ENCODE data around the gene RHOT2. TPM values are rescaled to one million over a fixed set of nuclear protein-coding genes. Genes with fewer than 3 reads are reported as not detected.

Gene RHOT2
- total and polyA plus RNA-seq, 9 of the 15 experiments (the other 6 are each of a cell fraction or from before 2014, with no cell fraction given) = 5.0 to 373 (median 112) TPM

DNA sequence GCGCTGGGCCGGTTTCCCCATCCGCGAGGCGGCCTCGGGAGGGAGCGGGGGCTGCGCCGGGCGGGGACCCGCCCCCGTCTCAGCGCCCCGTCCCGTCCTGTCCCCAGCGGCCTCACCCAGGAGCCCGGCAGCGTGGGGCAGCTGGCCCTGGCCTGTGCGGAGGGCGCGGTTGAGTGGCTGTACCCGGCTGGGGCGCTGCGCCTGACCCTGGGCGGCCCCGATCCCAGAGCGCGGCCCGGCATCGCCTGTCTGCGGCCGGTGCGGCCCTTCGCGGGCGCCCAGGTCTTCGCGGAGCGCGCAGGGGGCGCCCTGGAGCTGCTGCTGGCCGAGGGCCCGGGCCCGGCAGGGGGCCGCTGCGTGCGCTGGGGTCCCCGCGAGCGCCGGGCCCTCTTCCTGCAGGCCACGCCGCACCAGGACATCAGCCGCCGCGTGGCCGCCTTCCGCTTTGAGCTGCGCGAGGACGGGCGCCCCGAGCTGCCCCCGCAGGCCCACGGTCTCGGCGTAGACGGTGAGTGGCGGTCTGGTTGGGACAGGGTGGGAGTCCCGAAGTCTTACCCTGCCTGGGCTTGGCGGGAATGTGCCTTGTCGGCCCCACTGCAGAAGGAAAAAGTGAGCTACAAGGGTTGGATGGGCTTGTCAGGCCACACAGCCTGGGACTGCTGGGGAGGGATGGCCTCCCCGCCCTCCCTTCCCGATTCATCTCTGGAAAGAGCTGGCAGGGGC is 47.7 kb downstream of the RHOT2 start (continued):
- no peak for TF ChIP-seq ZMIZ1 (IDR thresholded peaks at IDR 0.05; ENCODE audit: low read depth in 2 of 2, low read length in 2 of 2)
- no peak for TF ChIP-seq CREB1 (IDR thresholded peaks at IDR 0.05)
- TF ChIP-seq CREB1 (CRISPR knock-in tag; IDR thresholded peaks at IDR 0.05) = 0 out of 2 replicates have a peak, but pooled peaks have one; percentile 27
- no peak for TF ChIP-seq ZNF280B (CRISPR knock-in tag; IDR thresholded peaks at IDR 0.05)
- no peak for TF ChIP-seq SMARCC2 (IDR thresholded peaks at IDR 0.05; ENCODE audit: low read depth)
- TF ChIP-seq SRF (CRISPR knock-in tag; IDR thresholded peaks at IDR 0.05) = no peak
- no peak for TF ChIP-seq SREBF1 (IDR thresholded peaks at IDR 0.05; ENCODE audit: borderline replicate concordance, low read depth, low read length)
- TF ChIP-seq ZNF41 (CRISPR knock-in tag; conservative IDR thresholded peaks at IDR 0.05) = no peak
- no peak for TF ChIP-seq ZNF431 (CRISPR knock-in tag; IDR thresholded peaks at IDR 0.05)
- no peak for TF ChIP-seq GTF2F1 (IDR thresholded peaks at IDR 0.05; ENCODE audit: low read depth, low read length)
- TF ChIP-seq MECOM (CRISPR knock-in tag; IDR thresholded peaks at IDR 0.05) = no peak
- TF ChIP-seq, protein P1, sequence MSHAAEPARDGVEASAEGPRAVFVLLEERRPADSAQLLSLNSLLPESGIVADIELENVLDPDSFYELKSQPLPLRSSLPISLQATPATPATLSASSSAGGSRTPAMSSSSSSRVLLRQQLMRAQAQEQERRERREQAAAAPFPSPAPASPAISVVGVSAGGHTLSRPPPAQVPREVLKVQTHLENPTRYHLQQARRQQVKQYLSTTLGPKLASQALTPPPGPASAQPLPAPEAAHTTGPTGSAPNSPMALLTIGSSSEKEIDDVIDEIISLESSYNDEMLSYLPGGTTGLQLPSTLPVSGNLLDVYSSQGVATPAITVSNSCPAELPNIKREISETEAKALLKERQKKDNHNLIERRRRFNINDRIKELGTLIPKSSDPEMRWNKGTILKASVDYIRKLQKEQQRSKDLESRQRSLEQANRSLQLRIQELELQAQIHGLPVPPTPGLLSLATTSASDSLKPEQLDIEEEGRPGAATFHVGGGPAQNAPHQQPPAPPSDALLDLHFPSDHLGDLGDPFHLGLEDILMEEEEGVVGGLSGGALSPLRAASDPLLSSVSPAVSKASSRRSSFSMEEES (CRISPR knock-in tag; IDR thresholded peaks at IDR 0.05) = no peak
- no peak for TF ChIP-seq ZNF197 (CRISPR knock-in tag; IDR thresholded peaks at IDR 0.05; ENCODE audit: low read depth)
- TF ChIP-seq CHD1 (IDR thresholded peaks at IDR 0.05; ENCODE audit: low read length) = no peak
- TF ChIP-seq FOSL1 (tag; conservative IDR thresholded peaks at IDR 0.05) = no peak
- TF ChIP-seq CEBPZ (IDR thresholded peaks at IDR 0.05; ENCODE audit: borderline replicate concordance, low read depth, low read length) = no peak

All from K562 (cell line).